Tibial artery (tissue), 4 donors: ENCODE results near the gene FRMD1.

ENCODE experiments used
- DNase-seq, 2 donors: peaks; one replicate each; pipeline ENCODE4 v3.0.0-alpha.2; 2019
- H3K27ac ChIP-seq, 2 donors: fragments of 200-600 bp; sonication (generic) in 1 of 2; 1 replicate in 1 of 2; 2 replicates in 1 of 2; pipeline ENCODE4 v1.5.1; 2018 to 2019; ENCODE audit warnings: mild to moderate bottlenecking in 1 of 2
- H3K27me3 ChIP-seq, 2 donors: fragments of 200-600 bp; sonication (generic) in 1 of 2; one replicate each; pipeline versions ENCODE4 v1.5.1 to v1.6.0; 2016 to 2019
- H3K36me3 ChIP-seq, 3 donors: fragments of 200-600 bp; sonication (generic) in 2 of 3; one replicate each; pipeline ENCODE4 v1.5.1; 2016 to 2019; ENCODE audit warnings: mild to moderate bottlenecking in 2 of 3
- H3K4me1 ChIP-seq, 4 donors: fragments of 200-600 bp; sonication (generic) in 2 of 4; 1 replicate in 3 of 4; 2 replicates in 1 of 4; pipeline ENCODE4 v1.5.1; 2016 to 2019
- H3K4me3 ChIP-seq, 2 donors: fragments of 200-600 bp; sonication (generic) in 1 of 2; 1 replicate in 1 of 2; 2 replicates in 1 of 2; pipeline ENCODE4 v1.5.1; 2018 to 2019; ENCODE audit warnings: mild to moderate bottlenecking in 2 of 2
- H3K9me3 ChIP-seq, 3 donors: fragments of 200-600 bp; sonication (generic) in 1 of 3; one replicate each; pipeline ENCODE4 v1.5.1; 2016 to 2019
- intact Hi-C: fragments of 100-400 bp; cut with DNase I; formaldehyde crosslinking; loops from one replicate; pipeline ENCODE4 v1.15.0; 2023; ENCODE audit warnings: low total_unique reads
- TF ChIP-seq, protein P1 (sequence below), 2 experiments: fragments of 200-600 bp in 1 of 2; fragments of 450-650 bp in 1 of 2; IDR thresholded peaks; one replicate each; pipeline ENCODE4 v1.5.1; 2017 to 2019; ENCODE audit warnings: antibody characterized with exemption in 2 of 2, mild to moderate bottlenecking in 1 of 2, moderate library complexity in 1 of 2

The FRMD1 gene

DNA sequence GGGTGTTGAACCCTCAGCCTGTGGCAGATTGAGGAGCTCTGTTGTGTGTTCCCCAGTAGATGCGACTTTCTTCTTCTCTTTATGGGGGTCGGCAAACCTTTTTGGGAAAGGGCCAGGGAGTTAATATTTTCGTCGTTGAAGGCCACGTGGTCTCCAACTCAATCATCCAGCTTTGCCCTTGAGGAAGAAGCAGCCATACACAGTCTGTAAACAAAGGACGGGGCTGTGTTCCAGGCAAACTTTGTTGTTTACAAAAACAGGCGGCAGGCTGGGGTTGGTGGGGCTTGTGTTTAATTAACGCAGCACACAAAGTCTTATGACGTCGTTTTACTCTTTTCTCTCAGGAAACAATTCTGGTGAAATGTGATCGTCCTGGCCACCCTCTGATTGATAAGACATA is 61.4 kb downstream of the FRMD1 start:
- TF ChIP-seq, protein P1, sequence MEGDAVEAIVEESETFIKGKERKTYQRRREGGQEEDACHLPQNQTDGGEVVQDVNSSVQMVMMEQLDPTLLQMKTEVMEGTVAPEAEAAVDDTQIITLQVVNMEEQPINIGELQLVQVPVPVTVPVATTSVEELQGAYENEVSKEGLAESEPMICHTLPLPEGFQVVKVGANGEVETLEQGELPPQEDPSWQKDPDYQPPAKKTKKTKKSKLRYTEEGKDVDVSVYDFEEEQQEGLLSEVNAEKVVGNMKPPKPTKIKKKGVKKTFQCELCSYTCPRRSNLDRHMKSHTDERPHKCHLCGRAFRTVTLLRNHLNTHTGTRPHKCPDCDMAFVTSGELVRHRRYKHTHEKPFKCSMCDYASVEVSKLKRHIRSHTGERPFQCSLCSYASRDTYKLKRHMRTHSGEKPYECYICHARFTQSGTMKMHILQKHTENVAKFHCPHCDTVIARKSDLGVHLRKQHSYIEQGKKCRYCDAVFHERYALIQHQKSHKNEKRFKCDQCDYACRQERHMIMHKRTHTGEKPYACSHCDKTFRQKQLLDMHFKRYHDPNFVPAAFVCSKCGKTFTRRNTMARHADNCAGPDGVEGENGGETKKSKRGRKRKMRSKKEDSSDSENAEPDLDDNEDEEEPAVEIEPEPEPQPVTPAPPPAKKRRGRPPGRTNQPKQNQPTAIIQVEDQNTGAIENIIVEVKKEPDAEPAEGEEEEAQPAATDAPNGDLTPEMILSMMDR (IDR thresholded peaks at IDR 0.05), result no peak
- Histone ChIP-seq H3K9me3 (peaks cover 0 to 2% (median 0%) of the 10 kb centered on the region in 3 donors), H3K4me3 (no peak overlapping the region), H3K4me1 (peaks cover 0 to 6% (median 0%) of the 10 kb centered on the region in 4 donors), H3K27ac (no peak overlapping the region), H3K27me3 (no peaks in the 10 kb centered on the region), H3K36me3 (no peaks in the 10 kb centered on the region)
- no peak for DNase-seq
- intact Hi-C loops, result no loop called here

DNA sequence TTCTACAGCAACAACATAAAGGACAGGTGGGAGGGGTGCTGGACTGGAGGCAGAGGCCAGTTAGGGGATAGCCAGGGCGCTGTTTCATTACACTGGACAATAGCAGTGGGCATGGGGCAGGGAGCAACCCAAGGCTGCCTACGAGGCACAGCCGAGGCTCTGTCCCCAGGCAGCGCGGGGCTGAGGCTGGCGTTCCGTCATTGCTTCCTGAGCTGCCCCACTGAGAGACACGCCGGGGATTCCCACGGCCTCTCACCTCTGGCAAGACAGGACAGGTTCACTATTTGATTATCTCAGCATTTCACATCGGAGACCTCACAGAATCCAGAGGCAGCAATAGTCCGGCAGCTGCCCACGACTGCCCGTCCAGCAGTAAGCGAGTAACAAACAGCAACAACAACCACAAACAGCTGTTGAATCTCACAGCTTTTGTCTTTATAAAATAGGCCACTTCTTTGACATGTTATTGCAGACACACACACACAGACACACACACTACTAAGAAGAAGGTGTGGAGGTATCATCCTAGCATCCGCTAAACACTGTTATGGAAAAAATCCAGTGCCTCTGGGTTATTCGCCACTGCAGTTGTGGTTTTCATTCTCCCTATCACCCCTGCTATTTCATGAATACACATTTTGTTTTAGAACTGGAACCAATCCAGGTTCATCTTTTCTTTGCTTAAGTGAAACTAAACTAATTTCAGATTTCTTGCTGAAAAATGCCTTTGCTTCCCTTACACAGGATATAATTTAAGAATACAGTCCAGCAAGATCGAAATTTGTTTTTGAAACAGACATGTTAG is 62.1 kb downstream of the FRMD1 start:
- no peak overlapping the region for H3K4me3 ChIP-seq
- H3K27me3 ChIP-seq, result no peaks in the 10 kb centered on the region
- peaks cover 0 to 6% (median 0%) of the 10 kb centered on the region in 4 donors for H3K4me1 ChIP-seq
- intact Hi-C loops, result no loop called here
- TF ChIP-seq, protein P1 (IDR thresholded peaks at IDR 0.05), result no peak
- no peak overlapping the region for H3K27ac ChIP-seq
- H3K9me3 ChIP-seq, result peaks cover 0 to 9% (median 0%) of the 10 kb centered on the region in 3 donors
- no peaks in the 10 kb centered on the region for H3K36me3 ChIP-seq
- no peak for DNase-seq

DNA sequence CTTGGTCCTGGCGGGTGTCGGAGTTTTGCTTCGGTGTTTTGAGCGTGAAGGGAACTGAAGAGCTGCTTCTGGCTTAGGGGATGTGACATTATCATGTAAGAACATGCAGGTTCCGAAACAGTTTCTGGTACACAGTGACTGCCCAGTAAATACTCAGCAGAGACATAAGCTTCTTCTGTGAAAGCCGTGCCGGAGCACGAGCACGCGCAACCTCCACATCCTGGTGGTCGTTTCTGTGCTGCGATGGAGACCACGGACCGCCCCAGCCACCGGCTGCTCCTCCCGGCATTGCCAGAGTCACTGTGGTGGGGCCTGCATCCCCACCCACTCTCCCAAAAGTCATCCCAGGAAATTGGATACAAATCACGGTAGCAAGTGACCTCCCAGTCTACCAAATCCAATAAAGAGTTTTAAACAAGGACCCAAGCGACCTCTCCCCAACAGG is 62.8 kb downstream of the FRMD1 start:
- Histone ChIP-seq H3K9me3 (peaks cover 0 to 15% (median 0%) of the 10 kb centered on the region in 3 donors), H3K36me3 (no peaks in the 10 kb centered on the region), H3K4me3 (no peak overlapping the region), H3K4me1 (peaks cover 0 to 6% (median 0%) of the 10 kb centered on the region in 4 donors), H3K27ac (no peak overlapping the region), H3K27me3 (no peaks in the 10 kb centered on the region)
- DNase-seq, result no peak
- intact Hi-C loops, result no loop called here
- TF ChIP-seq, protein P1 (IDR thresholded peaks at IDR 0.05), result no peak

DNA sequence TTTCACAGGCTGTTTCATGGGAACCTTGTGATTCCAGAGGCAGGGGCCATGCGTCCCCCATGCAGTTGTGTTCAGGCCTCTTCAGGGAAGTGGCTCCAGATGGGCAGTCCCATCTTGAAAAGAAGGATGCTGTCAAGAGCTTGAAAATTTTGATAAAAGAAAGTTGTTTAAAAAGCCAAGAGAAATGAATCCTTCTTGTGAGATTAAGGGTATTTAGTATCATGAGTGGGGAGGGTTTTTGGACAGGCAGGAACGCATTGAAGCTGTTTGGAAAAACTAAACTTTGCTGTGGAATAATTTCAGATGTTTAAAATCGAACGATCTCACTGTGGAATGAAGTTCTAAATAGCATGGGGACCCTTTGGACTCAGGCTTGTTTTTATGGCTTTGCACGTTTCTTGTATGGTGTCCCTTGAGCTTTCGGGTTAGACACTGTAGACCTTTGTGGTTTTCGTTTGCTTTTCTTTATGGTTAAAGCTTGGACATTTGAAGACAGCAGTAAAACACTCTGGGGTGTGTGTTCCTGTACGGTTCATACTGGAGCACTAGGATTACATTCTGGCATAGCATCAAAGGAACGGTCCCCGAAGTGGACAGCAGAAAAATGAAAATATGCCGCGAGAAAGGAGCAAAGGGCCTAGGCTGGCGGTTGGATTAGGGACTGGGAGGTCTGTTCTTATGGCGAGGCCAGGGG is 63.4 kb downstream of the FRMD1 start:
- H3K4me1 ChIP-seq, result peaks cover 0 to 6% (median 0%) of the 10 kb centered on the region in 4 donors
- H3K27me3 ChIP-seq, result no peaks in the 10 kb centered on the region
- H3K4me3 ChIP-seq, result no peak overlapping the region
- TF ChIP-seq, protein P1 (IDR thresholded peaks at IDR 0.05), result no peak
- peaks cover 0 to 20% (median 0%) of the 10 kb centered on the region in 3 donors for H3K9me3 ChIP-seq
- H3K27ac ChIP-seq, result no peak overlapping the region
- no peak for DNase-seq
- intact Hi-C loops, result no loop called here
- H3K36me3 ChIP-seq, result no peaks in the 10 kb centered on the region

DNA sequence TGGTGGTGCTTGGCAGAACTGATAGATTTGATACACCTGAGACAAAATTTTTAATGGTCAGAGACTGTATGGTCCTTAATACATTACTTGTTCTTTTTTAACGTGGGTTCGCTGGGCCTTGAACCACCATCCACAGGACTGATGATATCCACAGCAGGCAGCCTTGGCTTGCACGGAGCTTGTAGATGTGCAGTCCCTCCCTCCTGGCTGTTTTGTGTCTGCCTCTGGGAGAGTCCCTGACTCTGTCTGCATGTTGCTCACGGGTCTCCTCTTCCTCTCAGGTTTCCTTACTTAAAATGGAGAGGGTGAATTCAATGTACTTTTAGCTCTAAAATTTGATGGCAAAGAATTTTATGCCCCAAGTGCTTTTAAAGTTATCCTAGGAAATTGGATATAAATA is 64.0 kb downstream of the FRMD1 start:
- intact Hi-C loops, result no loop called here
- Histone ChIP-seq H3K36me3 (no peaks in the 10 kb centered on the region), H3K9me3 (peaks cover 0 to 24% (median 0%) of the 10 kb centered on the region in 3 donors), H3K4me1 (peaks cover 0 to 6% (median 0%) of the 10 kb centered on the region in 4 donors), H3K4me3 (no peak overlapping the region), H3K27ac (no peak overlapping the region), H3K27me3 (no peaks in the 10 kb centered on the region)
- no peak for DNase-seq
- TF ChIP-seq, protein P1 (IDR thresholded peaks at IDR 0.05), result no peak
